Activated T-cell treated with anti-CD3 and anti-CD28 coated beads for 24 hours (primary cell): ENCODE measurements around the gene MTX2.

Source experiments
- DNase-seq: peaks from one replicate; pipeline ENCODE4 v3.0.0-alpha.2; 2020; ENCODE audit warnings: low read depth

MTX2 gene

DNA sequence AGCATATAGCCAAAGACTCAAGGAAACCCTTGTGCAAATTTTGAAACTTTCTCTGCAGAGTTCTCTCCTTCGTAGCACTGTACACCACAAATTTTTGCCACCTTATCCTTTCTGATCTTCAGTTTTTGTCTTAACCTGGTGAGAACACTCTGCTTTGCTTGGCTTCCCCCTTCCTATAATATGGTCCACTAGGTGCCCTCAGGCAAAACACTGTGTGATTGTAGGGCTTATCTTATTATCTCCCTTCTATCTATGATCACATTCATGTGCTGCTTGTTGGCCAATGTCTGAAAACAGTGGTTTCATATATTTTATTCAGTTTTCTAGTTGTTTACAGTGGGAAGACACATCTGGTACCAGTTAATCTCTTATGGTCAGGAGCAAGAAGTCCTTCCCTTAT is 111.1 kb downstream of the MTX2 start:
- no peak for DNase-seq

DNA sequence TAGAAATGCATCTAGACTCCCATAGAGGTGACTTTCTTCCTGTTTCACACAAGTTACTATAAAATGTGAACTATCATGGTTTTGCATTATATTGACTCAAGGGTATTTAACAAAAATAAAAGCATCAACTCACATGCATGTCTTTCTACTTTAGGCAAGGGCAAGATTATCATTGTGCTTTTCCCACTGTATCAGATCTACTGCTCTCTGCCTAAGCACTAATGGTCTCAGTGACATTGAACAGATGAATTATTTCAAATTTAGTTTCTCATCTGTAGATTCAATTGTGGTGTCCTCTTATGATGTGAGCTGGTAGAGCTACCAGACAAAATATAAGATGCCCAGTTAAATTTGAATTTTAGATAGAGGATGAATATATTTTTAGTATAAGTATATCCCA is 113.9 kb downstream of the MTX2 start:
- no peak for DNase-seq

GRCh38 chr2:176383836-176384442 is 114.7 kb downstream of the MTX2 start:
- DNase-seq = no peak

DNA sequence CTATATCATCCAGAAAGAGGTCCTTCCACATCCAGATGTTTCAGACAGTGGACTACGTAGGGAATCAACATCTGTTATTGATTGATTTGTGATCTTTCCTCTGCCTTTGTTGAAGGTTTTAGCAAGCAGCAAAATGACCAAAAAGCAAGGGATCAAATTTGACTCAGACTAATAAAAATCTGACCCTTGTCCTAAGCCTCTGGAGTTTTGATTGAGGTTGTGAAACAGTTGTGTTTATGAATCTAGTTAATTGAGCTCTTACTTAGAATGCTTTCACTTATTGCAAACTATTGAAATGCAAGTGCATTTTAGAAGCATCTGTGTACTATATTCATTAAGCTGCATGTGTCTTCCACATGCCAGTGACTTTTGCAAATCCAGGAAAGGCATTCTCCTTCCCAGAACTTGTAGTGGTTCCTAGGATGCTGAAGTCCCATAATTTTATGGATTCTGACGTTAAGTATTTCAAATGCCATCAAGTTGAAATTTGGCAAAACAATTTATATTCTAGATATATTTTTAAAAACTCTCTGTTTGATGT is 116.0 kb downstream of the MTX2 start:
- no peak for DNase-seq

DNA sequence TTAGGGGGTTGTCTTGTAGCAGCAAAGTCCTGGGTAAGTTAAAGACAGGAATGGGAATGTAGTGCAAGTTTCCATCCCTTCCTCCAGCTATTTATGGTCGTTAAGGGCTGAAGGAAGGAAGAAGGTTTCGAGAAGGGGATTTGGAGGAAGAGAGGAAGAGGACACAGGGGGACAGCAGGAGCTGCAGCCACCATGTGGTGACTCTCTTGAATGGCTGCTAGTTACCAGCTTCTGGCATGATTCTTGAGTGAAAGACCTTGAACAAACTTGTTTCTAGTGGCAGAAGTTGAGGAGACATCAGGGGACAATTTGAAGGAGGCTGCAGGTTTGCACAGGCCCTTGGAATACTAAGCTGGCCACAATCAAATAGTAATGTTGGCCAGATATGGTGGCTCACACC is 116.6 kb downstream of the MTX2 start:
- no peak for DNase-seq
